HEK293T (cell line): ENCODE data around the gene TUB.

Source experiments
- ELF4 ChIP-seq: fragments of 450-650 bp; IDR thresholded peaks from 2 replicates; pipeline ENCODE4 v1.6.1; 2017; ENCODE audit warnings: antibody characterized with exemption
- FOXA1 ChIP-seq: fragments of 450-650 bp; IDR thresholded peaks from 2 replicates; pipeline ENCODE4 v1.6.1; 2016; ENCODE audit warnings: mild to moderate bottlenecking
- FOXK2 ChIP-seq: fragments of 450-650 bp; IDR thresholded peaks from 2 replicates; pipeline ENCODE4 v1.6.1; 2016; ENCODE audit warnings: mild to moderate bottlenecking
- HDGF ChIP-seq: fragments of 450-650 bp; IDR thresholded peaks from 2 replicates; pipeline ENCODE4 v1.6.1; 2017; ENCODE audit warnings: antibody characterized with exemption, borderline replicate concordance
- L3MBTL2 ChIP-seq: fragments of 450-650 bp; conservative IDR thresholded peaks from 2 replicates; pipeline ENCODE4 v1.6.1; 2016; ENCODE audit warnings: mild to moderate bottlenecking
- NFRKB ChIP-seq: fragments of 450-650 bp; IDR thresholded peaks from 2 replicates; pipeline ENCODE4 v1.6.1; 2016; ENCODE audit warnings: mild to moderate bottlenecking, moderate library complexity
- SUZ12 ChIP-seq: fragments of 450-650 bp; IDR thresholded peaks from 2 replicates; pipeline ENCODE4 v1.6.1; 2016; ENCODE audit warnings: mild to moderate bottlenecking
- TARDBP ChIP-seq: fragments of 450-650 bp; IDR thresholded peaks from 2 replicates; pipeline ENCODE4 v1.6.1; 2016
- TF ChIP-seq, protein P1 (sequence below): fragments of 450-650 bp; IDR thresholded peaks from 2 replicates; pipeline ENCODE4 v1.6.1; 2016

GRCh38 chr11:8106679-8107078 lies 25.7 kb downstream of the TUB start:
- TF ChIP-seq, protein P1, sequence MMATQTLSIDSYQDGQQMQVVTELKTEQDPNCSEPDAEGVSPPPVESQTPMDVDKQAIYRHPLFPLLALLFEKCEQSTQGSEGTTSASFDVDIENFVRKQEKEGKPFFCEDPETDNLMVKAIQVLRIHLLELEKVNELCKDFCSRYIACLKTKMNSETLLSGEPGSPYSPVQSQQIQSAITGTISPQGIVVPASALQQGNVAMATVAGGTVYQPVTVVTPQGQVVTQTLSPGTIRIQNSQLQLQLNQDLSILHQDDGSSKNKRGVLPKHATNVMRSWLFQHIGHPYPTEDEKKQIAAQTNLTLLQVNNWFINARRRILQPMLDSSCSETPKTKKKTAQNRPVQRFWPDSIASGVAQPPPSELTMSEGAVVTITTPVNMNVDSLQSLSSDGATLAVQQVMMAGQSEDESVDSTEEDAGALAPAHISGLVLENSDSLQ, result no peak
- TF ChIP-seq FOXK2, result no peak
- no peak for TF ChIP-seq L3MBTL2
- no peak for TF ChIP-seq HDGF
- TF ChIP-seq SUZ12, result no peak
- no peak for TF ChIP-seq FOXA1
- no peak for TF ChIP-seq ELF4
- TF ChIP-seq NFRKB, result no peak
- no peak for TF ChIP-seq TARDBP
